Liver (tissue), 9 donors: ENCODE measurements around the gene KANK4. TPM values are rescaled to one million over a fixed set of nuclear protein-coding genes. Genes with fewer than 3 reads are reported as not detected.

Experiments
- DNase-seq: peaks from one replicate; pipeline ENCODE4 v3.0.0-alpha.2; 2017; ENCODE audit warnings: low spot score
- H3K27ac ChIP-seq, 2 donors: one replicate each; pipeline ENCODE4 v1.7.0; 2013; ENCODE audit warnings: inconsistent platforms in 2 of 2, low read length in 2 of 2, control low read depth in 1 of 2, low read depth in 1 of 2, mild to moderate bottlenecking in 1 of 2
- H3K27me3 ChIP-seq, 4 donors: one replicate each; pipeline versions ENCODE4 v1.6.1 to v1.7.0; 2013; ENCODE audit warnings: low read length in 3 of 4, inconsistent platforms in 1 of 4, mild to moderate bottlenecking in 1 of 4, moderate library complexity in 1 of 4; ENCODE audit not compliant: control insufficient read depth in 4 of 4, insufficient read depth in 4 of 4
- H3K36me3 ChIP-seq, 4 donors: one replicate each; pipeline versions ENCODE4 v1.6.1 to v1.7.0; 2013; ENCODE audit warnings: low read length in 3 of 4, mild to moderate bottlenecking in 3 of 4, low read depth in 1 of 4, moderate library complexity in 1 of 4; ENCODE audit not compliant: control insufficient read depth in 4 of 4, insufficient read depth in 3 of 4
- H3K4me1 ChIP-seq, 4 donors: one replicate each; pipeline versions ENCODE4 v1.6.1 to v1.7.0; 2013; ENCODE audit warnings: low read length in 3 of 4, mild to moderate bottlenecking in 3 of 4, moderate library complexity in 1 of 4; ENCODE audit not compliant: control insufficient read depth in 4 of 4, insufficient read depth in 4 of 4
- H3K4me3 ChIP-seq, 3 donors: one replicate each; pipeline versions ENCODE4 v1.6.1 to v1.7.0; 2013; ENCODE audit warnings: low read length in 3 of 3, control low read depth in 1 of 3, low read depth in 1 of 3, mild to moderate bottlenecking in 1 of 3
- H3K9ac ChIP-seq, 2 donors: one replicate each; pipeline ENCODE4 v1.7.0; 2013; ENCODE audit warnings: low read length in 2 of 2, mild to moderate bottlenecking in 2 of 2, moderate library complexity in 2 of 2, control low read depth in 1 of 2, low read depth in 1 of 2
- H3K9me3 ChIP-seq, 4 donors: one replicate each; pipeline versions ENCODE4 v1.6.1 to v1.7.0; 2013; ENCODE audit warnings: low read length in 3 of 4; ENCODE audit not compliant: control insufficient read depth in 4 of 4
- EGR1 ChIP-seq, 2 donors: IDR thresholded peaks; 2 replicates each; pipeline ENCODE4 v1.6.1; 2016 to 2018; ENCODE audit warnings: antibody characterized with exemption in 2 of 2, low read depth in 2 of 2
- FOXA2 ChIP-seq: IDR thresholded peaks from 2 replicates; pipeline ENCODE4 v1.6.1; 2016; ENCODE audit warnings: antibody characterized with exemption
- GABPA ChIP-seq, 2 donors: IDR thresholded peaks in 1 of 2; conservative IDR thresholded peaks in 1 of 2; 2 replicates each; pipeline ENCODE4 v1.6.1; 2016; ENCODE audit warnings: antibody characterized with exemption in 2 of 2, mild to moderate bottlenecking in 1 of 2, moderate library complexity in 1 of 2
- NR2F2 ChIP-seq: IDR thresholded peaks from 2 replicates; pipeline ENCODE4 v1.6.1; 2016; ENCODE audit warnings: antibody characterized with exemption
- RAD21 ChIP-seq, 2 donors: IDR thresholded peaks; 2 replicates each; pipeline ENCODE4 v1.6.1; 2016; ENCODE audit warnings: antibody characterized with exemption in 2 of 2, mild to moderate bottlenecking in 2 of 2
- RXRA ChIP-seq, 2 donors: IDR thresholded peaks; 2 replicates each; pipeline ENCODE4 v1.6.1; 2017 to 2018; ENCODE audit warnings: antibody characterized with exemption in 2 of 2, mild to moderate bottlenecking in 1 of 2
- TAF1 ChIP-seq: conservative IDR thresholded peaks from 2 replicates; pipeline ENCODE4 v1.6.1; 2016; ENCODE audit warnings: antibody characterized with exemption, mild to moderate bottlenecking
- YY1 ChIP-seq: IDR thresholded peaks from 2 replicates; pipeline ENCODE4 v1.6.1; 2016; ENCODE audit warnings: antibody characterized with exemption, mild to moderate bottlenecking
- ZBTB33 ChIP-seq: IDR thresholded peaks from 2 replicates; pipeline ENCODE4 v1.6.1; 2016; ENCODE audit warnings: antibody characterized with exemption
- WGBS: extraction: QIAGEN DNeasy Blood & Tissue Kit; methylation state at CpG from one replicate; pipeline ENCODE4 v1.1.7; 2013; 5-methylcytosine and 5-hydroxymethylcytosine counted together
- polyA plus RNA-seq, 2 donors: library from polyadenylated mRNA; stranded (reverse) in 1 of 2; unstranded in 1 of 2; fragments of 200-250 nt in 1 of 2; fragments of >200 nt in 1 of 2; fragmentation: Nextera tagmentation in 1 of 2; extraction: Ambion mirVana in 1 of 2; gene quantifications; one replicate each; pipeline versions ENCODE4 v1.2.1 to v1.2.3, GENCODE V29; 2013 to 2015
- total RNA-seq, 2 donors: library from RNA; depleted of rRNA; stranded (reverse); fragments of >200 nt; gene quantifications; one replicate each; pipeline ENCODE4 v1.2.3, GENCODE V29; 2014
- TF ChIP-seq, protein P1 (sequence below): IDR thresholded peaks from 2 replicates; pipeline ENCODE4 v1.6.1; 2016; ENCODE audit warnings: antibody characterized with exemption, mild to moderate bottlenecking
- TF ChIP-seq, protein P2 (sequence below): IDR thresholded peaks from 2 replicates; pipeline ENCODE4 v1.6.1; 2016; ENCODE audit warnings: antibody characterized with exemption
- TF ChIP-seq, protein P3 (sequence below): fragments of 150-350 bp; IDR thresholded peaks from 2 replicates; pipeline ENCODE4 v1.5.1; 2017; ENCODE audit warnings: improper control_type of control experiment, low read depth, low read length; ENCODE audit not compliant: missing input control
- donor health status: healthy.
- donor health status: healthy.
- donor health status: healthy.
- donor health status: healthy.
- donor health status: healthy.

The KANK4 gene
- total and polyA plus RNA-seq, 4 donors = 0.58 to 4.6 (median 1.1) TPM

- TF ChIP-seq TAF1 = no peak
- no peak for TF ChIP-seq FOXA2
- no peak for TF ChIP-seq RAD21 (IDR thresholded peaks at IDR 0.05)
- no peak for TF ChIP-seq RXRA (IDR thresholded peaks at IDR 0.05)
- TF ChIP-seq EGR1 (IDR thresholded peaks at IDR 0.05; ENCODE audit: low read depth in 2 of 2) = no peak
- TF ChIP-seq ZBTB33 = no peak
- TF ChIP-seq, protein P1, sequence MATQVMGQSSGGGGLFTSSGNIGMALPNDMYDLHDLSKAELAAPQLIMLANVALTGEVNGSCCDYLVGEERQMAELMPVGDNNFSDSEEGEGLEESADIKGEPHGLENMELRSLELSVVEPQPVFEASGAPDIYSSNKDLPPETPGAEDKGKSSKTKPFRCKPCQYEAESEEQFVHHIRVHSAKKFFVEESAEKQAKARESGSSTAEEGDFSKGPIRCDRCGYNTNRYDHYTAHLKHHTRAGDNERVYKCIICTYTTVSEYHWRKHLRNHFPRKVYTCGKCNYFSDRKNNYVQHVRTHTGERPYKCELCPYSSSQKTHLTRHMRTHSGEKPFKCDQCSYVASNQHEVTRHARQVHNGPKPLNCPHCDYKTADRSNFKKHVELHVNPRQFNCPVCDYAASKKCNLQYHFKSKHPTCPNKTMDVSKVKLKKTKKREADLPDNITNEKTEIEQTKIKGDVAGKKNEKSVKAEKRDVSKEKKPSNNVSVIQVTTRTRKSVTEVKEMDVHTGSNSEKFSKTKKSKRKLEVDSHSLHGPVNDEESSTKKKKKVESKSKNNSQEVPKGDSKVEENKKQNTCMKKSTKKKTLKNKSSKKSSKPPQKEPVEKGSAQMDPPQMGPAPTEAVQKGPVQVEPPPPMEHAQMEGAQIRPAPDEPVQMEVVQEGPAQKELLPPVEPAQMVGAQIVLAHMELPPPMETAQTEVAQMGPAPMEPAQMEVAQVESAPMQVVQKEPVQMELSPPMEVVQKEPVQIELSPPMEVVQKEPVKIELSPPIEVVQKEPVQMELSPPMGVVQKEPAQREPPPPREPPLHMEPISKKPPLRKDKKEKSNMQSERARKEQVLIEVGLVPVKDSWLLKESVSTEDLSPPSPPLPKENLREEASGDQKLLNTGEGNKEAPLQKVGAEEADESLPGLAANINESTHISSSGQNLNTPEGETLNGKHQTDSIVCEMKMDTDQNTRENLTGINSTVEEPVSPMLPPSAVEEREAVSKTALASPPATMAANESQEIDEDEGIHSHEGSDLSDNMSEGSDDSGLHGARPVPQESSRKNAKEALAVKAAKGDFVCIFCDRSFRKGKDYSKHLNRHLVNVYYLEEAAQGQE = no peak
- TF ChIP-seq NR2F2 = no peak
- TF ChIP-seq YY1 = no peak
- TF ChIP-seq, protein P2, sequence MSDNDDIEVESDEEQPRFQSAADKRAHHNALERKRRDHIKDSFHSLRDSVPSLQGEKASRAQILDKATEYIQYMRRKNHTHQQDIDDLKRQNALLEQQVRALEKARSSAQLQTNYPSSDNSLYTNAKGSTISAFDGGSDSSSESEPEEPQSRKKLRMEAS = no peak
- TF ChIP-seq GABPA (IDR thresholded peaks at IDR 0.05 in 1 of 2, conservative IDR thresholded peaks at IDR 0.05 in 1 of 2) = no peak
- TF ChIP-seq, protein P3, sequence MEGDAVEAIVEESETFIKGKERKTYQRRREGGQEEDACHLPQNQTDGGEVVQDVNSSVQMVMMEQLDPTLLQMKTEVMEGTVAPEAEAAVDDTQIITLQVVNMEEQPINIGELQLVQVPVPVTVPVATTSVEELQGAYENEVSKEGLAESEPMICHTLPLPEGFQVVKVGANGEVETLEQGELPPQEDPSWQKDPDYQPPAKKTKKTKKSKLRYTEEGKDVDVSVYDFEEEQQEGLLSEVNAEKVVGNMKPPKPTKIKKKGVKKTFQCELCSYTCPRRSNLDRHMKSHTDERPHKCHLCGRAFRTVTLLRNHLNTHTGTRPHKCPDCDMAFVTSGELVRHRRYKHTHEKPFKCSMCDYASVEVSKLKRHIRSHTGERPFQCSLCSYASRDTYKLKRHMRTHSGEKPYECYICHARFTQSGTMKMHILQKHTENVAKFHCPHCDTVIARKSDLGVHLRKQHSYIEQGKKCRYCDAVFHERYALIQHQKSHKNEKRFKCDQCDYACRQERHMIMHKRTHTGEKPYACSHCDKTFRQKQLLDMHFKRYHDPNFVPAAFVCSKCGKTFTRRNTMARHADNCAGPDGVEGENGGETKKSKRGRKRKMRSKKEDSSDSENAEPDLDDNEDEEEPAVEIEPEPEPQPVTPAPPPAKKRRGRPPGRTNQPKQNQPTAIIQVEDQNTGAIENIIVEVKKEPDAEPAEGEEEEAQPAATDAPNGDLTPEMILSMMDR = no peak
- 77% methylated on average over 4 of the region's 4 CpGs for WGBS
These were observed 90.4 kb downstream of the KANK4 start for GRCh38 chr1:62228883-62229187.

DNA sequence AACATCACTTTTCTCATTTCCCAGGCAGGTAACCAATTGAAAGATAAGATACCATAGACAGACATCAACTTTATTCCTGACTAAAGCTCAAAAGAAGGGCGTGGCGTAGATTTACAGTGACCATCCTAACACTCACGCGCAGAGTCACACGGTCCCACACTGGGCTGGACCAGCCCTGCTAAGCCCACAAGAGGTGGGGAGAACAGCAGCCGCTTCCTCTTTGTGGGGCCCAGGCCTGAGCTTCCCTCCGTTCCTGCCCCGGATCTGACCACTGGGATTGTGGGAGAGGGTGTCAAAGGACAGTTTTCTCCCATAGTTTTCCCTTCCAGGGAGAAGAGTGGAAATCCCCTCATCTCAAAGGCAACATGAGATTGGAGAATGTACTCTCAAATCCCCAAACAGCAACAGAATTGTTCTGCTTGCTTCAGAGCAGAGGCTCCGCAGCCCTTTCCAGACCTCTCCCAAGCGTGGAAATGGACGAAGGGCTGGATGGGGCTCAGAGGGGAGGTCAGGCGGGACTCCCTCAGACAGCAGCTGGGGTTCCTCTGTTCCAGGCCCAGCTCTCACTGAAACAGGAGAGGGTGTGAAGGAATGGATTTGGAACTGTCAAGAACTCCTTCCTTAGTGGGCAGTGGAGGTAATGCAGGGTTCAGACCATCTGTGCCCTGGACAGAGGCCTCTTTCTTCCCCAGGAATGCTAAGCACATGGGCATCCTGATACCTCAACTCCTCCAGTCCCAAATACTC, 90.9 kb downstream of the KANK4 start:
- 90% methylated on average over 12 of the region's 12 CpGs for WGBS
- DNase-seq = no peak

More at GRCh38 chr1:62228883-62229187, 90.4 kb downstream of the KANK4 start:
- no peak overlapping the region for H3K9ac ChIP-seq
- H3K27me3 ChIP-seq = no peaks in the 10 kb centered on the region
- H3K4me1 ChIP-seq = peaks cover 0 to 3% (median 0%) of the 10 kb centered on the region in 4 donors
- H3K36me3 ChIP-seq = no peaks in the 10 kb centered on the region
- DNase-seq = no peak
- no peaks in the 10 kb centered on the region for H3K9me3 ChIP-seq
- no peak overlapping the region for H3K4me3 ChIP-seq
- no peak overlapping the region for H3K27ac ChIP-seq

More for the DNA sequence above, 90.9 kb downstream of the KANK4 start:
- no peak overlapping the region for H3K27ac ChIP-seq
- H3K4me1 ChIP-seq = peaks cover 0 to 3% (median 0%) of the 10 kb centered on the region in 4 donors
- no peak for TF ChIP-seq RAD21 (IDR thresholded peaks at IDR 0.05)
- no peaks in the 10 kb centered on the region for H3K27me3 ChIP-seq
- H3K36me3 ChIP-seq = no peaks in the 10 kb centered on the region
- H3K9ac ChIP-seq = no peak overlapping the region
- no peak overlapping the region for H3K4me3 ChIP-seq
- H3K9me3 ChIP-seq = no peaks in the 10 kb centered on the region
